Right lung (tissue), 5 donors: Measurements from ENCODE around the gene KRT86. TPM values are rescaled to one million over a fixed set of nuclear protein-coding genes. Genes with fewer than 3 reads are reported as not detected.
"Not testable (repeated sequence)": the region's sequence is repeated elsewhere in the genome, so short reads cannot be mapped to it uniquely, and the experiment has no call there.

Experiments
- DNase-seq, 2 donors: peaks; one replicate each; pipeline ENCODE4 v3.0.0-alpha.2; 2013
- polyA plus RNA-seq, 5 donors: library from polyadenylated mRNA; unstranded; fragments of 120-200 nt; gene quantifications; one replicate each; pipeline versions ENCODE4 v1.2.1 to v1.2.3, GENCODE V29; 2013; ENCODE audit warnings: inconsistent platforms in 1 of 5, low replicate concordance in 1 of 5; ENCODE audit not compliant: insufficient read length in 5 of 5, insufficient read depth in 1 of 5

KRT86 gene
- polyA plus RNA-seq, 5 donors, result 0.08 to 0.24 (median 0.18) TPM; not detected in 1

DNA sequence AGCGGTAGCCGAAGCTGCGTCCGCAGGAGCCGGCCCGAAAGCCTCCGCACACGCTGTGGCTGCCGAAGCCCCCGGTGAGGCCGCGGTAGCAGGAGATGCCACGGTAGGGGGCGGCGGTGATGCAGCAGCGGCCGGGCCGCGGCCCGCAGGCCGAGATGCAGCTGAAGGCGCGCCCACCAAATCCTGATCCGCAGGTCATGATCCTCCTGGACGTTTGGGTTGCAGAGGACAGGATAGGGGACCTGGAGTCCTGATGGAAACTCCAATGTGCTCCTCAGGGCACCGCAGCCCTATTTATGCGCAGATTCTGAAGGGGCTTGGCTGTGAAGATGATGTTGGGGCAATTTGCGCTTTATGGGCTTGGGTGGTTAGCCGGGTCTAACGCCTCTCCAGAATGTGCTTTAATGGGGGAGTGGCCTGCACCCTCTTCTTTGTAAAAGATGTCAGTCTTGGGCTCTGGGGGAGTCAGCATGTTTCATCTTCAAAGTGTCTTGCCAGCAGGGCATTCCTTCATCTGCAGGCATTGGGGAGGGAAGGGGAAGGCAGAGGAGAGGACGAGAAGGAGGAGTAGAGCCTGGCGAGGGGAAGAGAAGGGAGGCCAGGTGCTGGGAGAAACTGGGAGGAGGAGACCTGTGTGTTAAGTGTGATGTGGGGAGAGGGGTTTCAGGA, 17.0 kb downstream of the KRT86 start, which contains the start of gene KRT81:
Gene KRT81 (minus strand): TSS at position 268 of the 669 bp plus-strand sequence. CDS start 69 bp downstream, at position 199.
- DNase-seq, result no peak

GRCh38 chr12:52293926-52294325, 19.5 kb downstream of the KRT86 start:
- DNase-seq, result no peak

GRCh38 chr12:52294803-52295202, 20.4 kb downstream of the KRT86 start:
- no peak for DNase-seq

DNA sequence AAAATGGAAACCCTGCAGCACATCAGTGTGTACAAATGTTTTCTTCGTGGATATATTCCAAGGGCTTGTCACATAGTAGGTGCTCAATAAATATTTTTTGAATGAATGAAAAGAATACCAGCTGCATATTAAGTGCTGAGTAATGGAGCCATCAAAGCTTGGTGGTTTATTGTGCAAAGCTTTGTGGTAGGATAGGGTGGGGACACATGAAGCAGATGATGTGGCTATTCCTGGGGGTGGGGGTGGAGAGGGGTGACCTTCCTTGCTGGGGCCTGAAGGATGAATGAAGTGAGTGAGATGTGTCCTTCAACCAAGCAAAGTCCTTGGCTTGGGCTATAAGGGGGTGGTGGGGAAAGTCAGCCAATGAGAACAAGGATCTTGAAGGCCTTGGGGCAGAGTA, 21.2 kb downstream of the KRT86 start:
- no peak for DNase-seq

GRCh38 chr12:52296572-52297215, 22.2 kb downstream of the KRT86 start:
- DNase-seq, result no peak

DNA sequence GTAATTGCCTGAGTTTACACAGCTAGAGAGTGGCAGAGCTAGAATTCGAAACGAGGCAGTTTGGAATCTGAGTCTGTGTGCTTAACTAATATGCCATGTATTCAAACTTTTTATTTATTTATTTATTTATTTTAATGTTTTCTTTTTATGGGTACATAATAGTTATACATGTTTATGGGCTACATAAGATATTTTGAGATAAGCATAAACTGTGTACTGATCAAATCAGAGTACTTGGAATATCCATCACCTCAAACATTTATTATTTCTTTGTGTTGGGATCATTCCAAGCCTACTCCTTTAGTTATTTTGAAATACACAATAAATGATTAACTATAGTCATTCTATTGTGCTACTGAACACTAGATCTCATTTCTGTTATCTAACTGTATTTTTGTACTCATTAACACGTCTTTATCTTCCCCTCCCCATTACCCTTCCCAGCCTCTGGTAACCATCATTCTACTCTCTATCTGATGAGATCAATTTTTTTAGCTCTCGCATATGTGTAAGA, 24.3 kb downstream of the KRT86 start:
- DNase-seq, result no peak

- DNase-seq, result no peak
Measured at GRCh38 chr12:52300796-52301691, 26.6 kb downstream of the KRT86 start.

GRCh38 chr12:52301721-52302120, 27.3 kb downstream of the KRT86 start:
- not testable (repeated sequence) for DNase-seq

- DNase-seq, result not testable (repeated sequence)
Measured at GRCh38 chr12:52302242-52302914, 27.9 kb downstream of the KRT86 start.

GRCh38 chr12:52304941-52305411, 30.5 kb downstream of the KRT86 start:
- not testable (repeated sequence) for DNase-seq

DNA sequence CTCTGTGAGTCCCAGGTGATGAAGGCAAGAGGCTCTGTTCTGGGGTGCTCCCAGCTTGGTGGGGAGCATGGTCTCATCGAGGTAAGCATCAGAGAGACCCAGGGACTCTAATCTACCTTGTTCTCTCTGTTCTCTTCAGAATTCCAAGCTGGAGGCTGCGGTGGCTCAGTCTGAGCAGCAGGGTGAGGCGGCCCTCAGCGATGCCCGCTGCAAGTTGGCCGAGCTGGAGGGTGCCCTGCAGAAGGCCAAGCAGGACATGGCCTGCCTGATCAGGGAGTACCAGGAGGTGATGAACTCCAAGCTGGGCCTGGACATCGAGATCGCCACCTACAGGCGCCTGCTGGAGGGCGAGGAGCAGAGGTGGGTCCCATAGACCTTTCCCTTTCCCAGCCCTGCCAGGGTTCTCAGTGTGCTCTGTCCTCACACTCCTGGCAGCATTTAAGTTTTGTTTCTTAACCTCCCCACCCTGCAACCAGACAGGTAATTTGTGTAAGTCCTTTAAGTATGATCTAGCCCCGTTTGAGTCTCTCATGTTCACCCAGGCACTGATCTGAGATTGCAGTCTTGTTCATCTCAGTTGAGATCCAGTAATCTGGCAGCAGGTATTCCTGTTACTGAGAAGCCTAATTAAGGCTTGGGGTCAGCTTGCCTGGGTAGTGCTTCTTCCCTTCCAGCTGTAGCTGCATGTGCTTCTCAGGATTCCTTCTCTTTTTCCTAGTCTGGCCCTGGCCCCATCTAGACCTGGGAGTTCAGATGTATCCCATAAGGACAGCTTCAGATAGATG, 31.7 kb downstream of the KRT86 start:
- DNase-seq, result no peak

DNA sequence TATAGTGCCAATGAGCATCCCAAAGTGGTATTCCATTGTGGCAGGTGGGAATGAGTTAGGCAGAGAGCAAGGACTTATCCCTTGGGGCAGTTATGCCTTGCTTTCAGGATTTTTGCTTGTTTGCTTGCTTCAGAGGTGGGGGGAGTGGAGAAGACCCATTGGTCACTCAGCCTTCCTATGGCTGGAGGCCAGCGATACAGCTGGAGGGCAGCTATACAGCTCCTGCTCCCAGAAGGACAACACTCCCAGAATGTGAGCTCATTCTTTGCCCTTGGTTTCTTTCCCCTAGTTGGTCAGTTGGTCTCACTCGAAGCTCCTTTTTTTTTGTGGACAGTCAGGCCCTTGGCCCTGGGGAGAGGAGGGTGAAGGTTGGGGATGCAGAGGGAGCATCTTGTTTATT, 32.3 kb downstream of the KRT86 start:
- peak; percentile 21 to 31 for DNase-seq

GRCh38 chr12:52307836-52308805, 33.7 kb downstream of the KRT86 start:
- DNase-seq, result peak; percentile 40

- DNase-seq, result no peak
Measured at GRCh38 chr12:52308806-52309425, 34.5 kb downstream of the KRT86 start.

GRCh38 chr12:52310622-52311284, 36.3 kb downstream of the KRT86 start:
- no peak for DNase-seq

DNA sequence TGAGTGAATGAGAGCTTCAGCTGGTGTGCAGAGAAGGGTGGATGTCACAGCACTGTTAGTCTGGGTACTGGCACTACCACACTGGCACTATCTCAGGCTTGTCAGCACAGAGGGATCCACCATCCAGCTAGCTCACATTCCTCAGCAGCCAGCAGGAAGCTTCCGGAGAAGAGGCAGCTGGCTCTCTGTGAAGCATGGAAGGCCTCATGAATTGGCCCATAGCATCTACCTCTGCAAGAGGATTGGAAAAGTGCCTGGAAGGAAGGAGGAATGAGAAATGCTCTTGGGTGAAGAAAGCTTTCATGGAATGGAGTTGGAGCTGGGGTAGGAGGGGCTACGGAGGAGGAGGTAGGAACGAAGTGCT, 36.8 kb downstream of the KRT86 start:
- DNase-seq, result no peak

GRCh38 chr12:52312086-52312485, 37.6 kb downstream of the KRT86 start:
- DNase-seq, result no peak

GRCh38 chr12:52313461-52313860, 39.0 kb downstream of the KRT86 start:
- DNase-seq, result no peak
